Ascending aorta (tissue), 2 donors: ENCODE measurements around the gene ANKRD11. TPM values are rescaled to one million over a fixed set of nuclear protein-coding genes. Genes with fewer than 3 reads are reported as not detected.
"Not testable (repeated sequence)": the region's sequence is repeated elsewhere in the genome, so short reads cannot be mapped to it uniquely, and the experiment has no call there.

Experiments
- DNase-seq, 2 donors: peaks; one replicate each; pipeline ENCODE4 v3.0.0-alpha.2; 2019; ENCODE audit warnings: low spot score in 2 of 2
- H3K27ac ChIP-seq, 2 donors: fragments of 200-600 bp; sonication (generic); one replicate each; pipeline ENCODE4 v1.5.1; 2016 to 2017; ENCODE audit warnings: mild to moderate bottlenecking in 1 of 2
- H3K27me3 ChIP-seq: fragments of 200-600 bp; sonication (generic); one replicate; pipeline ENCODE4 v1.5.1; 2017
- H3K36me3 ChIP-seq, 2 donors: fragments of 200-600 bp; sonication (generic); one replicate each; pipeline ENCODE4 v1.5.1; 2016
- H3K4me1 ChIP-seq, 2 donors: fragments of 200-600 bp; sonication (generic); one replicate each; pipeline ENCODE4 v1.5.1; 2016 to 2017; ENCODE audit warnings: mild to moderate bottlenecking in 1 of 2
- H3K4me3 ChIP-seq, 2 donors: fragments of 200-600 bp; sonication (generic); one replicate each; pipeline ENCODE4 v1.5.1; 2016 to 2017; ENCODE audit warnings: mild to moderate bottlenecking in 1 of 2
- H3K9me3 ChIP-seq, 2 donors: fragments of 200-600 bp; sonication (generic); one replicate each; pipeline ENCODE4 v1.5.1; 2016
- CTCF ChIP-seq, 3 experiments: fragments of 200-600 bp in 2 of 3; fragments of 450-650 bp in 1 of 3; sonication (generic) in 2 of 3; IDR thresholded peaks; one replicate each; pipeline ENCODE4 v1.5.1; 2016 to 2019; ENCODE audit warnings: antibody characterized with exemption in 3 of 3, mild to moderate bottlenecking in 1 of 3, moderate library complexity in 1 of 3
- intact Hi-C: fragments of 100-400 bp; cut with DNase I; formaldehyde crosslinking; loops from one replicate; pipeline ENCODE4 v1.15.1; 2023
- total RNA-seq: library from RNA; depleted of rRNA; stranded (reverse); fragments of >200 nt; gene quantifications from one replicate; pipeline ENCODE4 v1.1.0, GENCODE V29; 2016

ANKRD11 gene
- total RNA-seq, 1 donor from 2014 or later = 124 TPM

GRCh38 chr16:89268987-89269735, 221.2 kb downstream of the ANKRD11 start:
- no peak for DNase-seq
- H3K4me1 ChIP-seq = no peaks in the 10 kb centered on the region
- no peak overlapping the region for H3K27ac ChIP-seq

GRCh38 chr16:89268585-89268984, 221.8 kb downstream of the ANKRD11 start:
- intact Hi-C loops = no loop called here
- Histone ChIP-seq H3K9me3 (no peaks in the 10 kb centered on the region), H3K27ac (no peak overlapping the region), H3K27me3 (no peaks in the 10 kb centered on the region), H3K4me1 (no peaks in the 10 kb centered on the region), H3K4me3 (no peak overlapping the region), H3K36me3 (peaks cover 49 to 75% of the 10 kb centered on the region in 2 donors)
- TF ChIP-seq CTCF (IDR thresholded peaks at IDR 0.05) = no peak
- no peak for DNase-seq

More at GRCh38 chr16:89268987-89269735, 221.2 kb downstream of the ANKRD11 start:
- H3K36me3 ChIP-seq = peaks cover 54 to 81% of the 10 kb centered on the region in 2 donors
- TF ChIP-seq CTCF (IDR thresholded peaks at IDR 0.05) = no peak
- intact Hi-C loops = no loop called here
- H3K27me3 ChIP-seq = no peaks in the 10 kb centered on the region
- H3K4me3 ChIP-seq = no peak overlapping the region
- no peaks in the 10 kb centered on the region for H3K9me3 ChIP-seq

- H3K4me1 ChIP-seq, H3K9me3 ChIP-seq, intact Hi-C loops, H3K27ac ChIP-seq, H3K4me3 ChIP-seq, H3K27me3 ChIP-seq, DNase-seq: not testable (repeated sequence)
- peaks cover 47 to 67% of the 10 kb centered on the region in 2 donors for H3K36me3 ChIP-seq
These were observed 222.6 kb downstream of the ANKRD11 start for GRCh38 chr16:89267746-89268145.

- no peak overlapping the region for H3K27ac ChIP-seq
- intact Hi-C loops = no loop called here
- peaks cover 5 to 7% of the 10 kb centered on the region in 2 donors for H3K9me3 ChIP-seq
- TF ChIP-seq CTCF (IDR thresholded peaks at IDR 0.05) = no peak
- no peaks in the 10 kb centered on the region for H3K4me1 ChIP-seq
- H3K27me3 ChIP-seq = no peaks in the 10 kb centered on the region
- peaks cover 47 to 57% of the 10 kb centered on the region in 2 donors for H3K36me3 ChIP-seq
- DNase-seq = no peak
- no peak overlapping the region for H3K4me3 ChIP-seq
These were observed 223.7 kb downstream of the ANKRD11 start for GRCh38 chr16:89266521-89267134.

- Histone ChIP-seq H3K27me3 (no peaks in the 10 kb centered on the region), H3K36me3 (peaks cover 38 to 47% of the 10 kb centered on the region in 2 donors), H3K27ac (no peak overlapping the region), H3K4me3 (no peak overlapping the region), H3K9me3 (peaks cover 5 to 7% of the 10 kb centered on the region in 2 donors), H3K4me1 (no peaks in the 10 kb centered on the region)
- DNase-seq = no peak
- intact Hi-C loops = no loop called here
- no peak for TF ChIP-seq CTCF (IDR thresholded peaks at IDR 0.05)
These were observed 224.7 kb downstream of the ANKRD11 start for GRCh38 chr16:89265647-89266046.

- no peak for DNase-seq
- Histone ChIP-seq H3K9me3 (peaks cover 5 to 7% of the 10 kb centered on the region in 2 donors), H3K4me1 (no peaks in the 10 kb centered on the region), H3K27ac (no peak overlapping the region), H3K36me3 (peaks cover 31 to 40% of the 10 kb centered on the region in 2 donors), H3K4me3 (no peak overlapping the region), H3K27me3 (no peaks in the 10 kb centered on the region)
- intact Hi-C loops = no loop called here
- no peak for TF ChIP-seq CTCF (IDR thresholded peaks at IDR 0.05)
These were observed 225.4 kb downstream of the ANKRD11 start for GRCh38 chr16:89264800-89265550.
